Suprapubic skin (tissue), 4 donors: ENCODE results near the gene WDR38. TPM values are rescaled to one million over a fixed set of nuclear protein-coding genes. Genes with fewer than 3 reads are reported as not detected.
A peak's percentile ranks its signal among the peaks of the same experiment; 100 is the strongest.

Experiments
- DNase-seq, 2 donors: peaks; one replicate each; pipeline ENCODE4 v3.0.0-alpha.2; 2019; ENCODE audit warnings: low spot score in 2 of 2
- H3K27ac ChIP-seq: fragments of 200-600 bp; sonication (generic); one replicate; pipeline ENCODE4 v1.5.1; 2019
- H3K27me3 ChIP-seq: fragments of 200-600 bp; sonication (generic); one replicate; pipeline ENCODE4 v1.5.1; 2019
- H3K36me3 ChIP-seq: fragments of 200-600 bp; sonication (generic); one replicate; pipeline ENCODE4 v1.5.1; 2019
- H3K4me1 ChIP-seq: fragments of 200-600 bp; sonication (generic); one replicate; pipeline ENCODE4 v1.5.1; 2019
- H3K4me3 ChIP-seq: fragments of 200-600 bp; sonication (generic); one replicate; pipeline ENCODE4 v1.5.1; 2019; ENCODE audit warnings: mild to moderate bottlenecking
- H3K9me3 ChIP-seq: fragments of 200-600 bp; sonication (generic); one replicate; pipeline ENCODE4 v1.5.1; 2019
- EP300 ChIP-seq: sonication (generic); formaldehyde crosslinking; IDR thresholded peaks from one replicate; pipeline ENCODE4 v1.6.1; 2017; ENCODE audit warnings: antibody characterized with exemption
- POLR2A ChIP-seq, 2 donors: fragments of 450-650 bp; IDR thresholded peaks; one replicate each; pipeline ENCODE4 v1.6.1; 2017; ENCODE audit warnings: antibody characterized with exemption in 2 of 2, mild to moderate bottlenecking in 2 of 2, moderate library complexity in 2 of 2
- POLR2AphosphoS5 ChIP-seq, 3 donors: sonication (generic); formaldehyde crosslinking; IDR thresholded peaks; one replicate each; pipeline ENCODE4 v1.6.1; 2017; ENCODE audit warnings: antibody characterized with exemption in 3 of 3
- WGBS: methylation state at CpG from one replicate; pipeline ENCODE4 v1.1.5; 2018; 5-methylcytosine and 5-hydroxymethylcytosine counted together
- total RNA-seq, 4 donors: library from RNA; depleted of rRNA; stranded (reverse); fragments of >200 nt; gene quantifications; one replicate each; pipeline ENCODE4 v1.1.0, GENCODE V29; 2016
- TF ChIP-seq, protein P1 (sequence below), 2 donors: fragments of 200-600 bp in 1 of 2; fragments of 450-650 bp in 1 of 2; sonication (generic) in 1 of 2; IDR thresholded peaks; one replicate each; pipeline ENCODE4 v1.5.1; 2016 to 2019; ENCODE audit warnings: antibody characterized with exemption in 2 of 2, mild to moderate bottlenecking in 1 of 2, moderate library complexity in 1 of 2

Gene WDR38, protein sequence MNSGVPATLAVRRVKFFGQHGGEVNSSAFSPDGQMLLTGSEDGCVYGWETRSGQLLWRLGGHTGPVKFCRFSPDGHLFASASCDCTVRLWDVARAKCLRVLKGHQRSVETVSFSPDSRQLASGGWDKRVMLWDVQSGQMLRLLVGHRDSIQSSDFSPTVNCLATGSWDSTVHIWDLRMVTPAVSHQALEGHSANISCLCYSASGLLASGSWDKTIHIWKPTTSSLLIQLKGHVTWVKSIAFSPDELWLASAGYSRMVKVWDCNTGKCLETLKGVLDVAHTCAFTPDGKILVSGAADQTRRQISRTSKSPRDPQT
- not detected for total RNA-seq

DNA sequence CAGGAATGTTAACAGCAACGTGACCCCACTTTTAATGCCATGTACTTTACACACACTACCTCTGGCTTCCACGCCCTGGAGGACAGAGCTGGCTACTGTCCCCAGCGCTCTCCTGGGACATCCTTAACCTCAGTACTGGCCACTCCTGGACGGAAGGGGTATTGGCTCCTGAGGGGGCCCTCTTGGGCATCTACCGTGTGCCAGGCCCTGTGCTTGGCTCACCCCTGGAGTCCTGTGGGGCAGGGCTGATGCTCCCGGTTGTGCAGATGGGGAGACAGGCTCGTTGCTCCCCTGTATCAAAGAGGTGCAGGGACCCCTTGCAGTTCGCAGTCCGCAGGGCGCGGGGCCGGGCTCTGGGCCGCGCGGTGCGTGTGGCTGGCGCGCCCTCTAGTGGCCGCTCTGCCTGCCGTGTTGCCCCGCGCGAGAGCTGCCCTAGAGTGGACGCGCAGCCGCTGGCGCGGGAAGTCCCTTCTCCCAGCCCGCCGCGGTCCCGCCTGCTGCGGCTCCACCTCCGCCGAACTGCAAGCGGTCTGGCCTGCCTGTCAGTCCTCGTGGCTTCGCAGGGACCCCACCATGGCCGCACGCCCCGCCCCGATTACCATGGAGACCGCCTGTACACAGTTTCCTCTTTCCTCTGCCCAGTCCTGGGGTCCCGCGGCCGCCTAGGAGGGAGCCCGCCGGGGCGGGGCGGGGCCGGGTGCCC lies at the start of gene WDR38:
TSS of gene WDR38 (plus strand) at position 632 of the 703 bp plus-strand sequence. CDS start 72 bp downstream, outside the sequence.
- peak within 1 kb of the TSS; percentile 55 for H3K4me3 ChIP-seq
- WGBS, result 4% methylated on average over 10 of the region's 51 CpGs
- peaks cover 18% of the 10 kb centered on the region for H3K36me3 ChIP-seq
- H3K27ac ChIP-seq, result no peak within 1 kb of the TSS
- H3K4me1 ChIP-seq, result peaks cover 18% of the 10 kb centered on the region
- no peaks in the 10 kb centered on the region for H3K9me3 ChIP-seq
- DNase-seq, result peak in 1 of 2 donors; percentile 88
- no peak for TF ChIP-seq POLR2A (IDR thresholded peaks at IDR 0.05)
- TF ChIP-seq, protein P1, sequence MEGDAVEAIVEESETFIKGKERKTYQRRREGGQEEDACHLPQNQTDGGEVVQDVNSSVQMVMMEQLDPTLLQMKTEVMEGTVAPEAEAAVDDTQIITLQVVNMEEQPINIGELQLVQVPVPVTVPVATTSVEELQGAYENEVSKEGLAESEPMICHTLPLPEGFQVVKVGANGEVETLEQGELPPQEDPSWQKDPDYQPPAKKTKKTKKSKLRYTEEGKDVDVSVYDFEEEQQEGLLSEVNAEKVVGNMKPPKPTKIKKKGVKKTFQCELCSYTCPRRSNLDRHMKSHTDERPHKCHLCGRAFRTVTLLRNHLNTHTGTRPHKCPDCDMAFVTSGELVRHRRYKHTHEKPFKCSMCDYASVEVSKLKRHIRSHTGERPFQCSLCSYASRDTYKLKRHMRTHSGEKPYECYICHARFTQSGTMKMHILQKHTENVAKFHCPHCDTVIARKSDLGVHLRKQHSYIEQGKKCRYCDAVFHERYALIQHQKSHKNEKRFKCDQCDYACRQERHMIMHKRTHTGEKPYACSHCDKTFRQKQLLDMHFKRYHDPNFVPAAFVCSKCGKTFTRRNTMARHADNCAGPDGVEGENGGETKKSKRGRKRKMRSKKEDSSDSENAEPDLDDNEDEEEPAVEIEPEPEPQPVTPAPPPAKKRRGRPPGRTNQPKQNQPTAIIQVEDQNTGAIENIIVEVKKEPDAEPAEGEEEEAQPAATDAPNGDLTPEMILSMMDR (IDR thresholded peaks at IDR 0.05), result peak; percentile 84 to 97
- no peak for TF ChIP-seq EP300
- no peak for TF ChIP-seq POLR2AphosphoS5 (IDR thresholded peaks at IDR 0.05)
- H3K27me3 ChIP-seq, result no peaks in the 10 kb centered on the region

DNA sequence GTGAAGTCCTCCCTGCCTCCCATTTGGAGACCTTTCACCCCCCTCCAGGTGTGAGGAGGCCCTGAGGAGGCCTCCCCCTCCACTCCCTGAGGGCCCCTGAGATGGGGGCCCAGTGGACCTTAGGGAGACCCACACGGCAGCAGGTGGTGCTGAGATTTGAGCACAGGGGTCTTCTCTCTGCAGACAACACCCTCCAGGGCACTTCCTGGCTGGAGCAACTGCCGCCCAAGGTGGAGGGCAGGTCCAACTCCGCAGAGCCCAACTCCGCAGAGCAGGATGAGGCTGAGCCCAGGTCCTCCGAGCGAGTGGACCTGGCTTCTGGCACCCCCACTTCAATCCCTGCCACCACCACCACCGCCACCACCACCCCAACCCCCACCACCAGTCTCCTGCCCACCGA lies 49.3 kb upstream of the WDR38 start:
- WGBS, result 90% methylated on average over 2 of the region's 8 CpGs
- no peak overlapping the region for H3K27ac ChIP-seq

DNA sequence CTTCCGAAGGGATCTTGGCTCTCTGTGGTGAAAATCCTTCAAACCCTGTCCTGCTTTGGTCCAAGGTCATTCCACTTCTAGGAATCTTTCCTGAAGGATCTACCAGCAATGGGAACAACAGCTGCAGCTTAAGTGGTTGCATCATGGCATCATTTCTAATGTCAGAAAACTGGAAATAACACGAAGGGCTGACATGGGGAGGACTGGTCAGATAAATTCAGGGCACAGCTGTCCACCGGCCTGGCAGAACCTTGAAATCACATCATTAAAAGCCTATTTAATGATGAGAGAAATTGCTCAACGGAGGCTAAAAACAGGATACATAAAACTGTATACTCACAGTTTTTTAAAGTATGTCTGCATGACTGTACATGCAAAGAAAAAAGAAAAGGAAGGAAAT lies 48.1 kb upstream of the WDR38 start:
- Histone ChIP-seq H3K4me1 (peaks cover 15% of the 10 kb centered on the region), H3K27ac (no peak overlapping the region), H3K9me3 (no peaks in the 10 kb centered on the region), H3K27me3 (no peaks in the 10 kb centered on the region), H3K4me3 (no peak overlapping the region), H3K36me3 (peaks cover 24% of the 10 kb centered on the region)
- WGBS, result 59% methylated on average over 4 of the region's 4 CpGs
- TF ChIP-seq, protein P1 (IDR thresholded peaks at IDR 0.05), result no peak
- TF ChIP-seq EP300 (no peak), POLR2A (IDR thresholded peaks at IDR 0.05) (no peak), POLR2AphosphoS5 (IDR thresholded peaks at IDR 0.05) (no peak)
- DNase-seq, result no peak

More for the DNA sequence above, 49.3 kb upstream of the WDR38 start:
- TF ChIP-seq, protein P1 (IDR thresholded peaks at IDR 0.05), result no peak
- TF ChIP-seq POLR2A (IDR thresholded peaks at IDR 0.05) (no peak), POLR2AphosphoS5 (IDR thresholded peaks at IDR 0.05) (no peak), EP300 (no peak)
- H3K9me3 ChIP-seq, result no peaks in the 10 kb centered on the region
- no peak for DNase-seq
- peaks cover 28% of the 10 kb centered on the region for H3K4me1 ChIP-seq
- H3K4me3 ChIP-seq, result no peak overlapping the region
- H3K36me3 ChIP-seq, result peaks cover 12% of the 10 kb centered on the region
- no peaks in the 10 kb centered on the region for H3K27me3 ChIP-seq

DNA sequence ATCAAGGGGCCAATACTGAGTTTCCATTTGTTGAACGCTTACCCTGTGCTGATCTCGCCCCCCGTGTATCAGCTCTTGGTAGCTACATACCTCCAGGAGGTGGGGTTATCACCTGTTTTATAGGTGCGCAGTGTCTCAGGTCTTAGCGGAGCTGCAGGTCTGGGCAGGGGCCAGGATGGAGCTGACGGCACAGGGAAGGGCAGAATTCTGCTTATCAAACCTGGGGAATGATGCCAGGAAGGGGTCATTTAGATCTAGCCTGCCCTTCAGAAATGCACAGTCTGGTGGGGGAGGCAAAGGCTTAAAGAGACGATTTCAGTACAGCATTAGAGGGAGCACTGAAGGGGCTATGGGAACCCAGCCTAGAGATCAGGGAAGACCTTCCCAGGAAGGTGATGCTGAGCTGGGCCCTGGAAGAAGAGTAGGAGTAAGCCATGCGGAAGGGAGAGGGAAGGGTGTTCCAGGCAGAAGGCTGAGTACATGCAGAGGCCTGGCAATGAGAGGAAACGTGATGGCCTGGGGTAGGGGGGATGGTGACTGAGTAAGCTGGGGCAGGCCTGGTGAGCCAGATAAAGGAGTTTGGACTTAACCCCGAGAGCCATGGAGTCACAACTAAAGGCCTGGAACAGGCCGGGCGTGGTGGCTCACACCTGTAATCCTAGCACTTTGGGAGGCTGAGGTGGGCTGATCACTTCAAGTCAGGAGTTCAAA lies 44.9 kb upstream of the WDR38 start:
- H3K4me1 ChIP-seq, result peaks cover 21% of the 10 kb centered on the region
- DNase-seq, result no peak
- TF ChIP-seq, protein P1 (IDR thresholded peaks at IDR 0.05), result no peak
- TF ChIP-seq POLR2A (IDR thresholded peaks at IDR 0.05) (no peak), POLR2AphosphoS5 (IDR thresholded peaks at IDR 0.05) (no peak), EP300 (no peak)
- no peaks in the 10 kb centered on the region for H3K27me3 ChIP-seq
- H3K9me3 ChIP-seq, result no peaks in the 10 kb centered on the region
- 77% methylated on average over 12 of the region's 12 CpGs for WGBS
- no peak overlapping the region for H3K4me3 ChIP-seq
- H3K36me3 ChIP-seq, result peaks cover 20% of the 10 kb centered on the region
- no peak overlapping the region for H3K27ac ChIP-seq
